CD4-positive, alpha-beta T cell treated with Interleukin-6 for 4 hours (primary cell): Measurements from ENCODE around the gene MLLT11.
A peak's percentile ranks its signal among the peaks of the same experiment; 100 is the strongest.
"Not testable (repeated sequence)": the region's sequence is repeated elsewhere in the genome, so short reads cannot be mapped to it uniquely, and the experiment has no call there.

ENCODE experiments used
- DNase-seq: peaks from one replicate; pipeline ENCODE4 v3.0.0-alpha.2; 2020; ENCODE audit warnings: mixed read lengths

Gene MLLT11

GRCh38 chr1:151058692-151059091 is 1.5 kb upstream of the MLLT11 start:
- no peak for DNase-seq

- peak; percentile 87 for DNase-seq
Measured at GRCh38 chr1:151059109-151060006, 839 bp upstream of the MLLT11 start, which contains the start of gene CDC42SE1. CDC42SE1 (minus strand) TSS chr1:151059622; CDS start chr1:151055730, 3,892 bp downstream.

- DNase-seq, result no peak
Measured at GRCh38 chr1:151060657-151061421, 642 bp downstream of the MLLT11 start.

- no peak for DNase-seq
Measured at GRCh38 chr1:151061704-151062103, 1.5 kb downstream of the MLLT11 start.

GRCh38 chr1:151062741-151063371 is 2.7 kb downstream of the MLLT11 start:
- DNase-seq, result no peak

GRCh38 chr1:151065089-151065645 is 5.0 kb downstream of the MLLT11 start:
- DNase-seq, result no peak

- DNase-seq, result no peak
Measured at GRCh38 chr1:151067185-151067584, 7.0 kb downstream of the MLLT11 start.

- DNase-seq, result no peak
Measured at GRCh38 chr1:151069103-151069486, 8.9 kb downstream of the MLLT11 start.

- DNase-seq, result peak; percentile 89
Measured at GRCh38 chr1:151070474-151071276, 10.5 kb downstream of the MLLT11 start, which contains the start of gene GABPB2. GABPB2 (plus strand) TSS chr1:151070761; CDS start chr1:151088190, 17,429 bp downstream.

GRCh38 chr1:151072224-151072623 is 12.0 kb downstream of the MLLT11 start:
- DNase-seq, result no peak

- no peak for DNase-seq
Measured at GRCh38 chr1:151085953-151086559, 25.9 kb downstream of the MLLT11 start.

GRCh38 chr1:151097426-151097825 is 37.2 kb downstream of the MLLT11 start:
- not testable (repeated sequence) for DNase-seq

- no peak for DNase-seq
Measured at GRCh38 chr1:151098126-151098525, 37.9 kb downstream of the MLLT11 start.

GRCh38 chr1:151104630-151105029 is 44.4 kb downstream of the MLLT11 start:
- no peak for DNase-seq

- no peak for DNase-seq
Measured at GRCh38 chr1:151106894-151107293, 46.7 kb downstream of the MLLT11 start.

GRCh38 chr1:151108331-151108730 is 48.1 kb downstream of the MLLT11 start:
- DNase-seq, result no peak

- no peak for DNase-seq
Measured at GRCh38 chr1:151113877-151114276, 53.7 kb downstream of the MLLT11 start.
